Neuron (in vitro differentiated cells): ENCODE measurements around the gene STRADB.

ENCODE experiments used
- H2AFZ ChIP-seq: one replicate; pipeline ENCODE4 v1.6.1; 2013; ENCODE audit warnings: low read depth, mild to moderate bottlenecking, inconsistent platforms, low read length, moderate library complexity
- H3K27me3 ChIP-seq: one replicate; pipeline ENCODE4 v1.6.1; 2013; ENCODE audit warnings: low read length; ENCODE audit not compliant: insufficient read depth
- H3K36me3 ChIP-seq: one replicate; pipeline ENCODE4 v1.6.1; 2013; ENCODE audit warnings: low read length; ENCODE audit not compliant: insufficient read depth
- H3K4me1 ChIP-seq: one replicate; pipeline ENCODE4 v1.6.1; 2013; ENCODE audit warnings: low read length; ENCODE audit not compliant: insufficient read depth
- H3K4me3 ChIP-seq: 2 replicates; pipeline ENCODE4 v1.5.1; 2013; ENCODE audit warnings: mild to moderate bottlenecking, low read length, moderate library complexity
- H3K9me3 ChIP-seq: one replicate; pipeline ENCODE4 v1.6.1; 2013; ENCODE audit warnings: low read length

STRADB gene

GRCh38 chr2:201451292-201452057, at the start of gene STRADB, which contains the start of gene TRAK2:
Gene STRADB, plus strand, starts transcription at chr2:201451740. Its CDS starts 3,101 bp downstream, at chr2:201454841.
Gene TRAK2, minus strand, starts transcription at chr2:201451458. Its CDS starts 30,951 bp downstream, at chr2:201420507.
- Histone ChIP-seq H3K9me3 (no peaks in the 10 kb centered on the region), H2AFZ (peak within 1 kb of the TSS; percentile 94), H3K36me3 (no peaks in the 10 kb centered on the region), H3K4me3 (peak within 1 kb of the TSS; percentile 91), H3K27me3 (no peaks in the 10 kb centered on the region), H3K4me1 (peaks cover 14% of the 10 kb centered on the region)

- H3K9me3 ChIP-seq: no peaks in the 10 kb centered on the region
- H3K4me1 ChIP-seq: peaks cover 12% of the 10 kb centered on the region
- H3K36me3 ChIP-seq: peaks cover 22% of the 10 kb centered on the region
- no peaks in the 10 kb centered on the region for H3K27me3 ChIP-seq
- H3K4me3 ChIP-seq: no peak overlapping the region
- H2AFZ ChIP-seq: no peak overlapping the region
These were observed 49.7 kb upstream of the STRADB start for GRCh38 chr2:201401815-201402214.

- no peak overlapping the region for H3K4me3 ChIP-seq
- H3K9me3 ChIP-seq: no peaks in the 10 kb centered on the region
- no peaks in the 10 kb centered on the region for H3K27me3 ChIP-seq
- H3K4me1 ChIP-seq: peaks cover 12% of the 10 kb centered on the region
- H2AFZ ChIP-seq: no peak overlapping the region
- H3K36me3 ChIP-seq: peaks cover 11% of the 10 kb centered on the region
These were observed 48.6 kb upstream of the STRADB start for GRCh38 chr2:201402651-201403562.

GRCh38 chr2:201403880-201404279, 47.7 kb upstream of the STRADB start:
- peaks cover 12% of the 10 kb centered on the region for H3K4me1 ChIP-seq
- H2AFZ ChIP-seq: no peak overlapping the region
- no peaks in the 10 kb centered on the region for H3K9me3 ChIP-seq
- peaks cover 5% of the 10 kb centered on the region for H3K36me3 ChIP-seq
- H3K27me3 ChIP-seq: no peaks in the 10 kb centered on the region
- no peak overlapping the region for H3K4me3 ChIP-seq

GRCh38 chr2:201404699-201405280, 46.8 kb upstream of the STRADB start:
- H3K4me1 ChIP-seq: peaks cover 12% of the 10 kb centered on the region
- peaks cover 2% of the 10 kb centered on the region for H3K36me3 ChIP-seq
- no peak overlapping the region for H2AFZ ChIP-seq
- no peak overlapping the region for H3K4me3 ChIP-seq
- no peaks in the 10 kb centered on the region for H3K27me3 ChIP-seq
- H3K9me3 ChIP-seq: no peaks in the 10 kb centered on the region

GRCh38 chr2:201406077-201406662, 45.4 kb upstream of the STRADB start:
- H3K4me3 ChIP-seq: no peak overlapping the region

GRCh38 chr2:201407265-201407664, 44.3 kb upstream of the STRADB start:
- Histone ChIP-seq H3K9me3 (peaks cover 2% of the 10 kb centered on the region), H3K4me1 (peaks cover 12% of the 10 kb centered on the region), H2AFZ (no peak overlapping the region), H3K4me3 (no peak overlapping the region), H3K36me3 (no peaks in the 10 kb centered on the region), H3K27me3 (no peaks in the 10 kb centered on the region)

More at GRCh38 chr2:201406077-201406662, 45.4 kb upstream of the STRADB start:
- Histone ChIP-seq H3K36me3 (no peaks in the 10 kb centered on the region), H3K27me3 (no peaks in the 10 kb centered on the region), H3K4me1 (peaks cover 12% of the 10 kb centered on the region), H2AFZ (no peak overlapping the region), H3K9me3 (peaks cover 2% of the 10 kb centered on the region)

GRCh38 chr2:201408931-201409330, 42.6 kb upstream of the STRADB start:
- peaks cover 5% of the 10 kb centered on the region for H3K4me1 ChIP-seq
- H3K4me3 ChIP-seq: no peak overlapping the region
- peaks cover 2% of the 10 kb centered on the region for H3K9me3 ChIP-seq
- H3K36me3 ChIP-seq: no peaks in the 10 kb centered on the region
- no peak overlapping the region for H2AFZ ChIP-seq
- H3K27me3 ChIP-seq: no peaks in the 10 kb centered on the region

- Histone ChIP-seq H3K36me3 (no peaks in the 10 kb centered on the region), H3K27me3 (no peaks in the 10 kb centered on the region), H3K4me1 (peaks cover 3% of the 10 kb centered on the region), H2AFZ (no peak overlapping the region), H3K4me3 (no peak overlapping the region), H3K9me3 (peaks cover 2% of the 10 kb centered on the region)
These were observed 40.1 kb upstream of the STRADB start for GRCh38 chr2:201411421-201411820.

- no peak overlapping the region for H2AFZ ChIP-seq
- H3K9me3 ChIP-seq: peaks cover 2% of the 10 kb centered on the region
- H3K4me3 ChIP-seq: no peak overlapping the region
- H3K36me3 ChIP-seq: no peaks in the 10 kb centered on the region
- no peaks in the 10 kb centered on the region for H3K27me3 ChIP-seq
- H3K4me1 ChIP-seq: peaks cover 3% of the 10 kb centered on the region
These were observed 38.4 kb upstream of the STRADB start for GRCh38 chr2:201413143-201413542.

- Histone ChIP-seq H2AFZ (no peak overlapping the region), H3K4me1 (peaks cover 3% of the 10 kb centered on the region), H3K27me3 (no peaks in the 10 kb centered on the region), H3K4me3 (no peak overlapping the region), H3K36me3 (no peaks in the 10 kb centered on the region), H3K9me3 (peaks cover 2% of the 10 kb centered on the region)
These were observed 38.0 kb upstream of the STRADB start for GRCh38 chr2:201413552-201413951.

GRCh38 chr2:201414099-201415023, 37.2 kb upstream of the STRADB start:
- no peak overlapping the region for H2AFZ ChIP-seq
- no peak overlapping the region for H3K4me3 ChIP-seq
- H3K27me3 ChIP-seq: no peaks in the 10 kb centered on the region
- no peaks in the 10 kb centered on the region for H3K36me3 ChIP-seq
- H3K4me1 ChIP-seq: peaks cover 3% of the 10 kb centered on the region
- peaks cover 2% of the 10 kb centered on the region for H3K9me3 ChIP-seq
